ENCODE results near the gene PRRT2.
"Not testable (repeated sequence)": the region's sequence is repeated elsewhere in the genome, so short reads cannot be mapped to it uniquely, and the experiment has no call there.

PRRT2 gene

DNA sequence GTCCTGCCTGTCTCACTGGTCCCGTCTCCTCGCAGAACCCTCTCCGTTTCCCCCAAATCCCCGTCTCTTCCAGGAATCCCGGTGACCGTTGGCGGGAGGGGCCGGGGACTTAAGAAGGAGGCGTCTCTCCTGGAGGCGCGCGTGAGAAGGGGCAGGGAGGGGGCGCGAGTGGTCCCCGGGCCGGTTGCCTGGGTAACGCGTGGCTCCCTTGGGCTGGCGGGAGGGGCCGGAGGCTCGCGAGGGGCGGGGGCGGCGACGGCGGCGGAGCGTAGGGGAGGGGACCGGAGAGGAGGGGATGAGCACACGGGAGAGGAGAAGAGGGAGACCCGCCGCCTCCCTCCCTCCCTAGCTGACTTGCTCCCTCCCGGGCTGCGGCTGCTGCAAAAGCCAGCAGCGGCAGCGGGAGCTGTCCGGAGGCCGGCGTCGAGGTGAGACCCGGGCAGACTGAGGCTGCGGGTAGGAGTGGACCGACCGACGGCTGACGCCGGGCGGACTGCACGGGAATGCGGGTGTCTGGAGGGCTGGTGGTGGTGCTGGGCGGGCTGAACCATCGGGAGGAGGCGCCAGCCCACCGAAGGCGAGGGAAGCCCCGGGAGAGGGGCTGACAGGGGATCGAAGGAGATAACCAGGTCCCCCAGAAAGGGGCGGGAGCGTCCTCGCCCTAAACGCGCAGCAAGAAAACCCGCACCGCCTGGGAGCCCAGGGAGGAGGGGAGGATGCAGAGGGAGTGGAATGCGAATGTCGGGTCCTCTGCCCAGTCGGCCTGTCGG lies at the start of gene PRRT2:
PRRT2 (plus strand) TSS at position 298 of the 770 bp plus-strand sequence. CDS start 862 bp downstream, outside the sequence.
- DNase-seq = no peak

- no peak for DNase-seq
Measured at GRCh38 chr16:29763326-29763725, 48.7 kb upstream of the PRRT2 start.

DNA sequence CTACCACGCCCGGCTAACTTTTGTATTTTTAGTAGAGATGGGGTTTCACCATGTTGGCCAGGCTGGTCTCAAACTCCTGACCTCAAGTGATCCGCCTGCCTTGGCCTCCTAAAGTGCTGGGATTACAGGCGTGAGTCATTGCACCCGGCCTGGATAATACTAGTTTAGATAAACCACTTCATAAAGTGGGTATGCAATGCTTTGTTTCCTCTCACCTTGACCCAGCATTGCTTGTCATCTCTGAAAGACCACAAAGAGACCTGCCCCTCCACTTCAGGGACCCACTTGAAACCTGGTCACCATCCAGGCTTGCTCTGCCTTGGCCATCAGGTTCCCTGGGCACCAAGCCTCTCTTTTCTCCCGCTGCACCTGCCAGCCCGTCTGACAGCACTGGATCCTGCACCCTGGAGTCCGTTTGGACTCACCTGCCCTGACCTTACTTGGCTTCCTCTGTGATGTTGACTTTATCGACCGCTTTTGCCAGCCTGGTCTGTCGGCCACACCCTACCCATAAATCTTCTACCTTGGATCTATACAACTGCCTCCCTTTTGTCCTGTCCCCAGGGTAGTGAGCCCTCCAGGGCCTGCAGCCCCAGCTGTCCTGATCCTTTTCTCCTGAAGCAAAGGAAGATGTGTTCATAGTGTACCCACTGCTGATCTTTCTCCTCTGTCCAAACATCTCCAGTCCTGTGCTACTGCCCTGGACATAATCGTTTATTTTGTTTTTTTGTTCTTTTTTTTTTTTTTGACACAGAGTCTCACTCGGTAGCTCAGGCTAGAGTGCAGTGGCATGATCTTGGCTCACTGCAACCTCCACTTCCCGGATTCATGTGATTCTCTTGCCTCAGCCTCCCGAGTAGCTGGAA lies 46.6 kb upstream of the PRRT2 start:
- peak; percentile 99 for DNase-seq

DNA sequence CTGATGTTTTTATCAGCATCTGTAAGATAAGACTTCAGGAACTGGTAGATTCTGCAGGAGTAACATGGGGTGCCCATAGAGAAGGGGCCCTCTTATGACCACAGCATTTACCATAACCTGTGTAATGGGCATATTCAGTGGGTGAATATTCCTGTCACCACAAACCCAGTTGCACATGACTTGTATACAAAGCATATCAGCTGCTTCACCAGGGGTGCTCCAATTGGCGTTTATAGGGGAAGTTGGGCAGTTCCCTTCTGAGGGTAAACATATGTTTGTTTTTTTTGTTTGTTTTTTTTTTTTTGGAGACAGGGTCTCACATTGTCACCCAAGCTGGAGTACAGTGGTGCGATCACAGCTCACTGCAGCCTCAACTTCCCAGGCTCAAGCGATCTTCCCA lies 45.4 kb upstream of the PRRT2 start:
- no peak for DNase-seq

- DNase-seq = no peak
Measured at GRCh38 chr16:29767062-29767461, 44.9 kb upstream of the PRRT2 start.

DNA sequence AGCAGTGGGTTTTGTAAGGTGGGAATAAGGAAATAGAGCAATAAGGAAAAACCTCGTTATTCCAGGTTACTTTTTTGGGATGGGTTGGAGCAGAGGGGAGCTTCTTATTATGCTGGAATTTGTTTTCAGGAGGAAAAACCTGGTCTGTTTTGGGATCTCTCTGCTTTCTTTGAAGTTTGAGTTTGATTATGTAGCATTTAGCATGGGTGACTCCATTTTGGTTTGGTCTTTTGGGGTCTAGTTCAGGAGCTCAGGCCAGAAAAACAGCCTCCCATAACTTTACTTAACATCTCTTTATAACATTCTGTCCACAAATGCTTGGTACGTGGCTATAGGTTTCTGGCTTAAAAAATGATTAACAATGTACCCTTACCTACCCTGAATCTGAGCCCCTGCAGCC lies 42.5 kb upstream of the PRRT2 start:
- DNase-seq = no peak

- DNase-seq = no peak
Measured at GRCh38 chr16:29770250-29770929, 41.6 kb upstream of the PRRT2 start.

GRCh38 chr16:29772330-29772729 lies 39.7 kb upstream of the PRRT2 start:
- not testable (repeated sequence) for DNase-seq

DNA sequence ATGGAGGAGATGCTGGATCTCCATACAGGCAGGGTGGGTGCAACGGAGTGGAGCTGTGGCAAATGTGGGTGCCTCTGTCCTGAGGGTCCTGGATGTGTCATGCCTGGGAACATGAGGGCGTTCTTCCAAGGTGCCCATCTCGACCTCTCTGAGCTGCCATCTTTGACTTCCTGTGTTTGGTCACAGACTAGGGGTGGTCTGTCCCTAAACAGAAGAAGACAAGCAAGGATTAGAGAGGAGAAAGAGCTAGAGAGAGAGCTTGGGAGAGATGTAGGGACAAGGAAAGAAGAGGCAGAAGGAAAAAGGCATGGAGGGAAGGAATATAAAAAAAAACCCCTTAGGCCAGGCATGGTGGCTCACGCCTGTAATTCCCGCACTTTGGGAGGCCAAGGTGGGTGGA lies 37.3 kb upstream of the PRRT2 start:
- no peak for DNase-seq

DNA sequence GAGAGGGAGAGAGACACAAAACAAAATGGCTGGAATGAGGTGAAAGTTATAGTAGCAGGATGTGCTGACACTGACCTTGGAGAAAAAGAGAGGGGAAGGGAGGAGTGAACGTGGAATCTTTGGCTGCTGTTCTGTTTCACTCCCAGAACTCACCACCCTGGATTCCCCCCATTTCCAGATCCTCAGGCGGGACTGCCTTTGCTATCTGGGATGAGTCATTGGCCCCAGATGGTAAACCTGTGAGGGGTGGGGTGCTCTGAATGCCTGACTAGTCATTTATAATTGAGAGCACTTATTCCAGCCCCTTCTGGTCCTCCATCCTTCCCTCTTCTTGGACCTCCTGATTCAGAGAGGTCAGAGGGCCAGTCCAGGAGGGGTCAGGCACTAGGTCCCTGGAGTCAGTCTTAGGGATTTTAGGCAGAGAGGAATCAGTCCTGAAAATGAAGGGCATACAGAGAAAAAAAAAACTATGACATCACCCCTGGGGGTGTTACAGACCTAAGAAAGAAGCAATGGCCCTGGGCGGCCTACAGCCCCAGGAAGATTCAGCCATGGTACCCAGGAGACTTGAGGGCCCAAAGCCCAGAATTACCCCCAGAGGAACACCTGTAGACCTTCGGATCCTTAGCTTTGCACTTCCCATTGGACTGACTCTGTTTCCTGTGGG lies 36.1 kb upstream of the PRRT2 start:
- no peak for DNase-seq

DNA sequence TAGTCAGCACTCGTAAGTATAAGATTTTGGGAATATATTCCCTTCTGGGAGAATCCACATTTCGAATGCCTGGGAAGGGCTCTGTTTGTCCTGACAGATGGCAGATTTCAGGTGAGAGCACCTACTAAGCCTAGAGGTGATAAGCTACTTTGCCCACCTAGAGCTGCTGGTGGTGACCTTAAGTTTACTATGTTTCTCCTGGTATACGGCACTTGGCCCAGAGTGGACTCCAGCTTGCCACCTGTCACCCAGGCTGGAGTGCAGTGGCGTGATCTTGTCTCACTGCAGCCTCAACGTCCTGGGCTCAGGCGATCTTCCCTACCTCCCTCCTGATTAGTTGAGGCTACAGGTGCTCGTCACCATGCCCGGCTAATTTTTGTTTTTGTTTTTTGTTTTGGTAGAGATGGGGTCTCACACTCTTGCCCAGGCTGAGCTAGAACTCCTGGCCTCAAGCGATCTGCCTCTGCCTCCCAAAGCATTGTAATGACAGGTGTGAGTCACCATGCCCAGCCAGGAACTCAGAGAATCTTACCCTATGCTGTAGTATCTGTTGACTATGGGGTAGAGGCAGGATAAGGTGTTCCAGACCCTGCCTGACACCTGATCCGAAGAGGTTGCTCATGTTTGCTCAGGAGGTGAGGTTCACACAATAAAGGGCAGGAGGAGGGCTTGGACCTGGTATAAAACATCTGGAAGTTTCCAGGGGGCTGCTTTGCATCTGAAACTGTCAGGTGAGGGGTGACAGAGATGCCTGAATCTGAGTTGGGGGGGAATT lies 34.2 kb upstream of the PRRT2 start, which contains the start of gene ZG16:
ZG16 (plus strand) TSS at position 681 of the 775 bp plus-strand sequence. CDS start 1,011 bp downstream, outside the sequence.
- DNase-seq = no peak

DNA sequence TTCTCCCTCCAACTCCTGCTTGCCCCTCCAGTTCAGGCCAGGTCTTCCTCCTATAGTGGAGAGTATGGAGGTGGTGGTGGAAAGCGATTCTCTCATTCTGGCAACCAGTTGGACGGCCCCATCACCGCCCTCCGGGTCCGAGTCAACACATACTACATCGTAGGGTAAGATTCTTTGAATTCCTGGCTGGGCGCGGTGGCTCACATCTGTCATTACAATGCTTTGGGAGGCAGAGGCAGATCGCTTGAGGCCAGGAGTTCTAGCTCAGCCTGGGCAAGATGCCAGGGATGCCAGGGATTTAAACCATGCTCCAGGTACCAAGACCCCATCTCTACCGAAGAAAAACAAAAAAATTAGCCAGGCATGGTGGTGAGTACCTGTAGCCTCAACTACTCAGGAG lies 32.5 kb upstream of the PRRT2 start:
- DNase-seq = no peak

DNA sequence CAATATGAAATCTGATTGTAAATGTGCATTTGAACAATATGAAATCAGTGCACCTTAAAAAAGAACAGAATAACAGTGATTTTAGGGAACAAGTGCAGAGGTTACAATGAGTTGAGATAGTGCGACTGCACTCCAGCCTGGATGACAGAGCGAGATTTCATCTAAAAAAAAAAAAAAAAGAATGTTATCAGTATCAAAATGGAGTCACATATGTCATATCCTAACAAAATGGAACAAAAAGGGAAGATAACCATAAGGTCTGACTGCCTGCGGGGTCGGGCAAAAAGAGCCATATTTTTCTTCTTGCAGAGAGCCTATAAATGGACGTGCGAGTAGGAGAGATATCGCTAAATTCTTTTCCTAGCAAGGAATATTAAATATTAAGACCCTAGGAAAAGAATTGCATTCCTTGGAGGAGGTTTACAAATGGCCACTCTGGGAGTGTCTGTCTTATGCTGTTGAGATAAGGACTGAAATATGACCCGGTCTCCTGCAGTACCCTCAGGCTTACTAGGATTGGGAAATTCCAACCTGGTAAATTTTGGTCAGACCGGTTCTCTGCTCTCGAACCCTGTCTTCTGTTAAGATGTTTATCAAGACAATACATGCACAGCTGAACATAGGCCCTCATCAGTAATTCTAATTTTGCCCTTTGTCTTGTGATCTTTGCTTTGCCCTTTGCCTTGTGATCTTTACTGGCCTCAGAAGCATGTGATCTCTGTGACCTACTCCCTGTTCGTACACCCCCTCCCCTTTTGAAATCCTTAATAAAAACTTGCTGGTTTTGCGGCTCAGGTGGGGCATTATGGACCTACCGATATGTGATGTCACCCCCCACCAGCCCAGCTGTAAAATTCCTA lies 28.7 kb upstream of the PRRT2 start:
- not testable (repeated sequence) for DNase-seq

DNA sequence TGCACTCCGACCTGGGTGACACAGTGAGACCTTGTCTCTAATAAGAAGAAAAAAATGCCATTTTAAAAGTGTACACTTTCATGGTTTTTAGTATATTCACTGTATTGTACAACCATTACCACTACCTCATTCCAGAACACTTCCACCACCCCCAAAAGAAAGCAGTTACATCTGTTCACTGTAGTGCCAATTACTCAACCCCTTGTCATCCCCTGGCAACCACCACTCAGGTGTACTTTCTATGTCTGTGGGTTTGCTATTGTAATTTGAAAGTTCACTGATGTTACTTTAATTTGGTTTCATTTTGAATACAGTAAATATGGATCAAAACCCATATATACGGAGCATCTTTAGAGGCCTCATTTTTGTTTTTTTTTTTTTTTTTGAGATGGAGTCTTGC lies 27.8 kb upstream of the PRRT2 start:
- DNase-seq = no peak

DNA sequence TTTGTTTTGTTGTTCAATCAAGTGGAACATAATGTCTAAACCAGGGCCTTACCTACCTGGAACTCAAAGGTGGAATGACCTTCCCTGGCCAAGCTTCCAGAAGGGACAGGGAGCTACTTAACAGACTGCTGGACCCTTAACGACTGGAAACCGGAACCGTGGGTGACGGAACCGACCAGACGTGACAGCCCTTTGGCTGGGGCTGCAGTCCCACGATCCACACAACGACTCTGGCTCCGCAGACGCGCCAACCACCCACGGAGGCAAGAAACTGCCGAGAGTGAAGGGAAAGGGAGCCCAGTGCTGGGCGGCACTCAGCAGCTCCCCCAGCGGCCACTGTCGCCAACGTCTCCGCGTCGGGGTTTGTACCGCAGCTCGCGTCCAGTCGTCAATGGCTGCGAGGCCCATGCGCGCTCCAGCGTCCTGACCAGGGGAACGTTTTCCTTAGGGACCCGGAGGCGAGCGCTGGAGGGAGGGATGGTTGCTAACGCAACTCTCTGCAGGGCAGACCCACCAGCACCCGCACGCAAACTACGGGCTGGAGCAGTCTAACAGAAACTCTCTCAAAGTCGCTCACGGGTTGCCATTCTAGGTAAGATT lies 27.0 kb upstream of the PRRT2 start:
- no peak for DNase-seq

DNA sequence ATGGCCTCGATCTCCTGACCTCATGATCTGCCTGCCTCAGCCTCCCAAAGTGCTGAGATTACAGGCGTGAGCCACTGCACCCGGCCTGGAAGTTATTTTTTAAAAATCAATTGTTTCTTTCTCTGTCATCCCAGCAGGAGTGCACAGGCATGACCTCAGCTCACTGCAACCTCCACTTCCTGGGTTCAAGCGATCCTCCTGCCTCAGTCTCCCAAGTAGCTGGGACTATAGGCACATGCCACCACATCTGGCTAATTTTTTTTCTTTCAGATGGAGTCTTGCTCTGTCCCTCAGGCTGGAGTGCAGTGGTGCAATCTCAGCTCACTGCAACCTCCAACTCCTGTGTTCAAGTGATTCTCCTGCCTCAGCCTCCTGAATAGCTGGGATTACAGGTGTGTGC lies 24.8 kb upstream of the PRRT2 start:
- DNase-seq = not testable (repeated sequence)

GRCh38 chr16:29789775-29790182 lies 22.2 kb upstream of the PRRT2 start:
- peak; percentile 28 for DNase-seq

GRCh38 chr16:29790183-29790948 lies 21.6 kb upstream of the PRRT2 start, which contains the start of gene KIF22:
TSS of gene KIF22 (plus strand) at chr16:29790751. CDS start at chr16:29790760, 9 bp downstream.
- DNase-seq = peak; percentile 98

Measured in SHP77 treated with DMSO at 0.1 percent for 48 hours (cell line).